ENCODE results near the gene LGALS12.

GRCh38 chr11:63485777-63486176 lies 20.1 kb upstream of the LGALS12 start:
- no peak for TF ChIP-seq CTCF (IDR thresholded peaks at IDR 0.05)
- TF ChIP-seq EP300 (IDR thresholded peaks at IDR 0.05): no peak

All from suprapubic skin (tissue), 3 donors.